Posterior cingulate gyrus (tissue), 11 donors: ENCODE measurements around the gene DENND4A.

Experiments used
- DNase-seq, 10 donors: peaks; one replicate each; pipeline versions ENCODE4 v3.0.0 to v3.0.0-alpha.2; 2020 to 2021; ENCODE audit warnings: mixed read lengths in 3 of 10
- intact Hi-C: fragments of 100-400 bp; cut with DNase I; formaldehyde crosslinking; loops from one replicate; pipeline ENCODE4 v1.15.1; 2023

The DENND4A gene

DNA sequence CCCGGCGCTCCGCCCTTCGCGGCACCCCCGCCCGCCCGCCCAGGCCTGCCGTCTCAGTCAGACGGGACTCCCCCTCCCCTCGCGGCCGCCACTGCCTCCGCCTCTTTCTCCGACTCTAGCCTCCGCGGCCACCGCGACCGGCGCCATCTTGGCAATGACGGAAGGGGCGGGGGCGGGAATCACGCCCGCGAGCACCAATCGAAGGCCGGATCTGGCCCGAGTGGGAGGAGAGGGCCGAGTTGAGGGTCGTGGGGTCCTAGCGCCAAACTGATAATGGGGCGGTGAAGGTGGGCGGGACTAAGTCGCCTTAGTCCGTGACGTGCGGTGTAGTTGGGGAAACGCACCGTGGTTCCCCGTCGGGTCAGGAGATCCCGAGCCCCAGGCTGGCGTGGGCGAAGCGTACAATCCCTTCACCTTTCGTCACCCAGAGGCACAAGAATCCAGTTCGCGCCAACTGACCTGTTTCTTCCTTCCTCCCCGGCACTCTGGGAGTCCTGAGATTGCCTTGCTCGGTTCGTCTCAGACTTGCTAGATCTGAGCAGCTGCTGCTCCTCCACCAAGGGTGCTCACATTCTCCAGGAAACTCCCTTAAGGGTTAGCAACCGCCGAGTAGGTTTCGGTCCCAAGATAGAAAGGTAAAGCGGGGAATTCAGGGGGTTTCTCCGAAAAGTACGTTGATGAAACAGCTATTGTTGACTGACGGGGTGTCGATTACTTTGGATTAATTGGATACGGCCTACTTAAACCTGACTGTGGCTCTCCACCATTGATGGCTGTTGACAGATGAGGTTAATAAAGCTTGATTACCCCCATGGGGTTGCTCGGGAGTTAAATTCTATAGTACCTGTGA lies at the start of gene DENND4A:
Gene DENND4A (minus strand): TSS at position 156 of the 850 bp plus-strand sequence. CDS start 35,843 bp downstream, outside the sequence.
- intact Hi-C loops: loop anchor here (2.0 to 10.0 kb wide), 3 partner anchors 75 to 608 kb away; partner anchors contain the start of genes CLPX, INTS14 and RAB11A
- peak; percentile 96 to 100 (median 98) for DNase-seq

DNA sequence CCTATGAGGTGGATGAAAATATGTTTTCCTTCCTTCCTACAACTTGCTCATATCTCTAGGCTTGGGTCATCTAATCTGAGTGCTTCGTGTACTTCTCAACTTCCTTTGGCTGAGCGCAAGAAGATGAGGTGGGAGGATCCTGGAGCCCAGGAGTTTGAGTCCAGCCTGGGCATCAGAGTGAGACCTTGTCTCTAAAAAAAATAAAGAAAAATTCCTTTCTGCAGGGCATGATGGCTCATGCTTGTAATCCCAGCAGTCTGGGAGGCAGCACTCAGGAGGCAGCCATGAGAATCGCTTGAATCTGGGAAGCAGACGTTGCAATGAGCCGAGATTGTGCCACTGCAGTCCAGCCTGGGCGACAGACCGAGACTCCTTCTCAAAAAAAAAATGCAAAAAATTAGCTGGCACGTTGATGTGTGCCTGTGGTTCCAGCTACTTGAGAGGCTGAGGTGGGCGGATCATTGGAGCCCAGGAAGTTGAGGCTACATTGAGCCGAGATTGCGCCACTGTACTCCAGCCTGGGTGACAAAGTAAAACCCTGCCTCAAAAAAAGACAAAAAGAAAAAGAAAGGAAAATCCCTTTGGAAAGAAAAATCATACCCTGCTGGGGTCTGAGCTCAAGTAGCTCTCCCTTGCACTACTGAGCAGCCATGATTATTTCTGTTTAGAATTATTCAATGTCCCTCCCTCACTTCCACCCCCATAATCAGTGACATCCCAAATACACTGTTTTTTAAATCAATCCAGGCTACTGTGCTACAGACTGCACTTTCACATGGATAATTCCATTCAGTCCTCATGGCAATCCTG lies 49.2 kb upstream of the DENND4A start:
- intact Hi-C loops: no loop called here

DNA sequence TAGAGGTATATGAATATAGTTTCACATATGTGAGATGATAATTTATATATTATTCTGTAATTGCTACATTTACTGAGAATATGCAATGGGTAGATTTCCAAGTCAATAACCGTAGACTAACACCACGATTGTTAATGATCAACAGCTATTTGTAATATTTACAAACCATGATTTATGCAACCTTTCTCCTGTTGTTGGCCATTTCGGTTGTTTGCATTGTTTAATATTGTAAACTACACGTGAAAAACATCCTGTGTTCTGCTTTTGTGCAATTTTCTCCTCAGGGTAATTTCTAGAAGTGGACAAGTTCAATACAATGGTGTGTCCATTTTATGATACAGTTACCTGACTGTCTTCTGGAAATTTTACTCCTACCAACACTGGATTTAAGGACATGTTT lies 47.9 kb upstream of the DENND4A start:
- no peak for DNase-seq
- intact Hi-C loops: no loop called here

More for the DNA sequence above, 49.2 kb upstream of the DENND4A start:
- peak in 1 of 10 donors; percentile 5 for DNase-seq

DNA sequence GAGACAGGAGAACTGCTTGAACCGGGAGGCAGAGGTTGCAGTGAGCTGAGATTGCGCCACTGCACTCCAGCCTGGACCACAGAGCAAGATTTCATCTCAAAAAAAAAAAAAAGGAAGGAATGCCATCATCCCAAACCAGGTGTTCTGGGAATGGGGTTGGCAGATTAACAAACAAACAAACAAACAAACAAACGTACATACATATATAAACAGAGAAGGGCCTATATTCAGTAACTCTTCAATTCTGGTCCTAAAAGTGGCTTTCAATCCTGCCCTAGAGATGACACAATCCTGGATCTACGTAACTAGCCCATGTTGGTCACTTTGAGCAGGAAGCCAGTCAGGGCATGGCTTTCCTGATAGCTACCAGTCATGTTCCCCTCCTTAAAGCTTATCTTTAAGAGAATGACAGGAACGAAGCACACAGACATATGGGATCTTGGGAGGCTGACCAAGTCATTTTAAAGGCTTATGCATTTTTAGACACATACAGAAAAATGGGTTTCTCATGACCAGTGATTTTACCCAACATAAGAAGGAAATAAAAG lies 47.3 kb upstream of the DENND4A start:
- no peak for DNase-seq
- intact Hi-C loops: no loop called here

DNA sequence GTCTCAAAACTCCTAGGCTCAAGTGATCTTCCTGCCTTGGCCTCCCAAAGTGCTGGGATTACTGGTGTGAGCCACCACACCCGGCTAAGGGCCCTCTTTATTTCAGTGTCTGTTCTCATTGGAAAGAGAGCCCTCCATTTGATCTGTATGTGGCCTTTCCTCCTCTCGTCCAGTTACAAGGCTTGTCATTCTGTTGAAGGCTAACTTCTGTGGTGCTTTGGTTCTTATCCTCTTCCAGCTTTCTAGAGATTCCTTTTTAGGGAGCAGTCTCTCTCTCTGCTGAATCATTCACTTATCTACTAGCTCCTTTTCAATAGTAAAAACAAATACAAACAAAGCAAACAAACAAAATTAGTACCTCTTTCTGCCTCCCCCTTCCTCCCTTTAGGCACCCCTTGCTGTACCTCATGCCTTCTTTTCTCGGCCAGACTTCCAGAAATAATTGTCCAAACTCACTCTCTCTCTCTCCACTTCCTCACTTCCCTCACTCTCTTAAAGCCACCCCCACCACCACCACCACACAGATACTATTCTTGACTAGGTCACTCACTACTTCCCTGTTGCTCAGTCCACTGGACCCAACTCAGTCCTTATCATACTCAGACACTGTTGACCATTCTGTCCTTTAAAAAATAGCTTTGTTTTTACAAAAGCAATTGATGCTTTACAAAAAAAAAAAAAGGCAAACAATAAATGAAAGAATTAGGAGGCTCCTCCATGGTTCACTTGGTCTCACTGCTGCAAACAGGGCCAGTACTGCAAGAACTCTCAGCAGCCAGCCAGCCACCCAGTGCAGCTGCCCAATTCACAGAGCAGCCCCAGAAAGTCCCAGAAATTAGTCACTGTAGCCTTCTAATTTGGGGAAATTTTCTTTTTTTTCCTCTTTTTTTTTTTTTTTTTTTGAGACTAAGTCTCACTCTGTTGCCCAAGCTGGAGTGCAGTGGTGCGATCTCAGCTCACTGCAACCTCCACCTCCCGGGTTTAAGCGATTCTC lies 45.5 kb upstream of the DENND4A start:
- intact Hi-C loops: no loop called here
- no peak for DNase-seq

DNA sequence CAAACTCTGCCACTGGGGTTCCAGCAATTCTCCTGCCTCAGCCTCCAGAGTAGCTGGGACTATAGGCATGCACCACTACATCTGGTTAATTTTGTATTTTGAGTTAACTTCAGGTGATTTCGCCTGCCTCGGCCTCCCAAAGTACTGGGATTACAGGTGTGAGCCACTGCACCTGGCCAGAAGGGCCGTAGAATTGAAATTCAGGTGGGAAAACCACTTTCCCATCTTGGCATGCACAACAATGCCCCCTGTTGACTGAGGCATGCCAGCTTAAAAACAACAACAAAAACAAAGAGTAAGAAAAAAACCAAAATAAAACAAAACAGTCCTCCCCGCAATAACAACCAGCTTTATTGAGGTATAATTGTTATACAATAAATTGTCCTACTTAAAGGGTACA lies 44.6 kb upstream of the DENND4A start:
- no peak for DNase-seq
- intact Hi-C loops: no loop called here

DNA sequence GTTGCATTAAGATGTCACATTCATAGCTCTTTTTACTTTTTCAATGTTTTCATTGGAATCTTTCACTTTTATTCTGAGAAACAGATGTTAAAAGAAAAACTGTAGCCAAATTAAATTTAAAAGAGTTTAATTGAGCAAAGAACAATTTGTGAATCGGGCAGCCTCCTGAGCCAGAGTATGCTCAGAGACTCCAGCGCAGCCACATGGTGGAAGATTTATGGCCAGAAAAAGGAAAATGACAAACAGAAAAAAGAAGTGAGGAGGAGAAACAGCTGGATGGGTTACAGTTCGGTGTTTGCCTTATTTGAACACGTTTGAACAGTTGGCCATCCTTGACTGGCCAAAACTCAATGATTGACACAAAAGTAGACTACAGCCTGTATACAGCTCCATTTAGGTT lies 43.4 kb upstream of the DENND4A start:
- DNase-seq: no peak
- intact Hi-C loops: no loop called here

DNA sequence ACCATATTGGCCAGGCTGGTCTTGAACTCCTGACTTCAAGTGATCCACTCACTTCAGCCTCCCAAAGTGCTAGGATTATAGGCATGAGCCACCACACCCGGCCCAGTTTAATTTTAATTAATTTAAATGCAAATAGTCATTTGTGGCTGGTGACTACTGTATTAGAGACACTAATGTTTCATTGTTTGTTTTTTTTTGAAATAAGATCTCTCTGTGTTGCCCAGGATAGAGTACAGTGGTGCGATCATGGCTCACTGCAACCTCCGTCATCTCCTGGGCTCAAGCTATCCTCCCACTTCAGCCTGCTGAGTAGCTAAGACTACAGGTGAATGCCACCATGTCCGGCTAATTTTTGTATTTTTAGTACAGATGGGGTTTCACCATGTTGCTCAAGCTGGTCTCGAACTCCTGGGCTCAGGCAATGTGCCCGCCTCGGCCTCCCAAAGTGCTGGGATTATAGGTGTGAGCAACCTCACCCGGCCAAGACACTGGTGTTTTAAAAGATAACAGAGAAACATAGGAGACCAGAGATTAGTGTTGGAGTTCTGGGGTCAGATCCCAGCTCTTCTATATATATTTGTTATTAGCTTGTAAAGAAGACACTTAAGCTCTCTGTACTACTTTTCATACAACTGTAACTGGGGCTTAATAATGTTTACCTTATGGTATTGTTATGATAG lies 42.6 kb upstream of the DENND4A start:
- intact Hi-C loops: no loop called here
- DNase-seq: no peak

DNA sequence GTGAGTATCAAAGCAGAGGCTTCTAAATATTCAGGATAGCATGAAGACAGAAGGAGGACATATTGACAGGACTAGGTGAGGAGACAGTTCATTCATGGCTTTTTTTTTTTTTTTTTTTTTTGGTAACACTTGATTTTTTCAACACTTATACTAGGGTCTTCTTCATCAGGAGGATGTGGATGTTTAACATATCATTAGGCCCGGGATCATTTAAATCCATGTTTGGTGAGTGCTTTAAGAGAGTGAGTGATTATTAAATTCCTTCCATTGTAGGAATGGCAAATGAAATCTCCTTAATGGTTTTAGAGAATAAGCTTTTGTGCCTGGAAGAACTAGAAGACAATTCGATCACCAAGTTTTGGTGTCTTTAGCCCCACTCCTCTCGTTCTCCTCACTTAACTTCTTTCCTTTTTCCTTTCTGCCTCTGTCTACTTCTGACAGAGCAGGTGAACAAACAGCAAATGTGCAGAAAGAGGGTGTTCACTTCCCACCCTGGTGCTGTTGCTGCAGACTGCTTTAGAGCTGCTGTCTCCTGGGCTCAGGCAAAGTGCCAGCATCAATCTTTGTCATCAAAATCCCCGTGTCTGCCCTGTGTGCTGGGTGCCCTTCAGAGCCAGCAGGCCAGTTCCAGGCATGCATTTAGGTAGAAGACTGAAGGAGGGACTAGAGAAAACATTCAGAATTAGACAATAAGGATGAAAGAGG lies 41.6 kb upstream of the DENND4A start:
- intact Hi-C loops: no loop called here
- DNase-seq: no peak

DNA sequence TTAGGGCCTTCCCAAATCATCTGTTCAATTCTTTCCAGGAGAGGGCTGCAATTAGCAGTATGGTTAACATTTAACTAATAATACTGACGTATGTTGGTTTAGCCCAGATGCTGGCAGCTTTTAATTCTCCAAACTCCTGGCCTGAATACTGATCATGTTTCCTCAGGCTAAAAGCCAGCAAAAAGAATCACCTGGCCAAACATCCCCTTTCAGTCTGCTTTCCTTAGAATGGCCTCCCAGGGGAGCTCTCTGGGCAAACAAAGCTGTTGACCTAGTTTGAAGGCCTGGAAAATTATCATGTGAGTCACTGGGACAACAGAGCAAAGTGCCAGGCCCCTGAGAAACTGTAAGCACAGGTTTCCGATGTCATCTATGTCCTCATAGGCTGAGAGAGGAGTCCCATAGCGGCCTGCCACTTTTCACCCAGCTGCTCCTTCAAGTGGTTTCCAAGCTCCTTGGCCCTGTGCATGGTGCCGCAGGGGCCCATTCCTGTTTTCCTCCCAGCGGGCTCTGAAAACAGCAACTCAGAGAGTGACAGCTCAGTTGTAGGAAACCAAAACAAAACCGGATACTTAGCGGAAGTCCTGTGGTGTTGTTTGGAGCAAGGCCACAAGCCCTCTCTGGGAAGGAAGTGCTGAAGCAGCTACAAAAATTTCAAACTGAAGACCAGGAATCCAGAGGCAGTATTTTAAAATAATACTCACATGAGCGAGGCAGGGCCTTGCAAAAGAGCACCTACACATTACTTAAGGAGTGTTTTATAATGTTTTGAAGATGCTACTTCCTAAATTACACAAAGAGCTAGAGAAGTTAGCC lies 40.7 kb upstream of the DENND4A start:
- DNase-seq: peak; percentile 31 to 94 (median 51)
- intact Hi-C loops: no loop called here

DNA sequence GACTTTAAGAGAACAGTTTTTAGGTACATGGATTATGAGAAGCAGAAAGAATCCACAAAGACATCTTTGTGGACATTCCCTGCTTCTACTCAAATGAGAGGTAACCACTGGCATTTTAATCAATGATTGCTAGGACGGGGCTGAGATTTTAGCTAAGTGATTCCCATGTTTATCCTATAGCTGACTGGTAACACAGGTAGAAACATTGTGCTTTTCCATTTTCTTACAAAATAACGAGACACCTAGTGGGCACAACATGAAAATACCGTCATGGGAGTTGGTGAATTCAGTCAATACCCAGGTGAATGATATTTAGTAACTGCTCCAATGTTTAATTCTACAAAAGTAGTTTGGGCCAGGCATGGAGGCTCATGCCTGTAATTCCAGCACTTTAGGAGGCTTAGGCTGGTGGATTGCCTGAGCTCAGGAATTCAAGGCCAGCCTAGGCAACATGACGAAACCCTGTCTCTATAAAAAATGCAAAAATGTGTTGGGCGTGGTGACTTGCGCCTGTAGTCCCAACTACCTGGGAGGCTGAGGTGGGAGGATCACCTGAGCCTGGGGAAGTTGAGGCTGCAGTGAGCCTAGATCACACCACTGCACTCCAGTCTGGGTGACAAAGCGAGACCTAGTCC lies 37.2 kb upstream of the DENND4A start:
- intact Hi-C loops: no loop called here
- DNase-seq: no peak

DNA sequence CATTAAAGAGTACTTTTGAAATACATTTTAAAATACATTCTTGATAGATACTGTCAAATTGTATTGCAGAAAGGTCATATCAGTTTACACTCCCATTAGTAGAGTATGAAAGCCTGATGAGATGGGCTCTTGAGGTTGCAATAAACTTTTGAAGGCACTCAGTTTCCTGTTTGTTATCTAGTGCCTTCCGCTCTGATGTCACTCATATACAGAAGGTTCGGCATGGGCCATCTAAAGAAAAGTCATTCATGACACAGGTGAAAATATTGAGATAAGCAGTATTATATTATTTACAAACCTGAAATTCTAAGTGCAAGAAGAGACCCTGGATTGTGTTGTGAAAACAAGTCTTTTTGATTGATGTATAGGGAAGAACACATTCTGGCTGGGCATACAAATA lies 36.5 kb upstream of the DENND4A start:
- DNase-seq: no peak
- intact Hi-C loops: no loop called here

DNA sequence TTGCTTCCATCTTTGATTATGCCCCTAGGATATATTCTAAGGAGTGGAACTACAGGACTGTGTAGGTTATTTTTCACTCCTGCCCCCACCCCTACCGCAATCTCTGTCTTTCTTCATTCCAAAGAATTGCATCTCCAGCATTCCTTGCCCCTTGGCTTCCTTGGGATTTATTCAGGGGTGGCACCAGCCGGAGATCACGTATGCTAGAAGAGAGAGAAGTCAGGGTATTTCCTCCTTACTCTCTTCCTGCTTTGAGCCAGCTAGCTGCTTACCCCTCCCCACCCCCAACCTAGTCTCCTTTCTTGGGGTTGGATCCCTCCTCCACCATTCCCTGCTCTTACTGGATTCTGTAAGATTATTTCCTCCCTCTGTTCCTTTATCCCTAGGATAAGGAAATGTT lies 35.0 kb upstream of the DENND4A start:
- no peak for DNase-seq
- intact Hi-C loops: no loop called here

DNA sequence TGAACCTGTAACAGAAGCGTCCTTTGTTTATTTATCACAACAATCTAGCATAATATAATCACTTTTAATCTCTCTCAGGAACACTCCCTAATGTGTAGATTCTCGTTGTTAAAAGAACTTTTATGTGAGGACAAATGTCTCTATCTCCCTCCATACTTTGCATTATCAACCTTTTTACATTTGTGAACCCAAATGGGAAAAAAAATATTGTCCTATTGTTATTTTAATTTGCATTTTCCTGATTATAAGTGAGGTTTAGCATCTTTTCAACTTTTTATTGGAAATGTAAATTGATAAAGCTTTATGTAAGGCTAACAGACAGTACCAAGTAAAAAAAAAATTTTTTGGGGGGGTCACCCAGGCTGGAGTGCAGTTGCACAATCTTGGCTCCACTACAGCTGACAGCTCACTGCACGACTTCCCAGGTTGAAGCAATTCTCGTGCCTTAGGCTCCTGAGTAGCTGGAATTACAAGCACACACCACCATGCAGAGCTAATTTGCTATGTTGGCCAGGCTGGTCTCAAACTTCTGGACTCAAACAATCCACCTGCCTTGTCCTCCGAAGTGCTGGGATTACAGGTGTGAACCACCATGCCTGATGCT lies 33.0 kb upstream of the DENND4A start:
- intact Hi-C loops: no loop called here
- DNase-seq: no peak

DNA sequence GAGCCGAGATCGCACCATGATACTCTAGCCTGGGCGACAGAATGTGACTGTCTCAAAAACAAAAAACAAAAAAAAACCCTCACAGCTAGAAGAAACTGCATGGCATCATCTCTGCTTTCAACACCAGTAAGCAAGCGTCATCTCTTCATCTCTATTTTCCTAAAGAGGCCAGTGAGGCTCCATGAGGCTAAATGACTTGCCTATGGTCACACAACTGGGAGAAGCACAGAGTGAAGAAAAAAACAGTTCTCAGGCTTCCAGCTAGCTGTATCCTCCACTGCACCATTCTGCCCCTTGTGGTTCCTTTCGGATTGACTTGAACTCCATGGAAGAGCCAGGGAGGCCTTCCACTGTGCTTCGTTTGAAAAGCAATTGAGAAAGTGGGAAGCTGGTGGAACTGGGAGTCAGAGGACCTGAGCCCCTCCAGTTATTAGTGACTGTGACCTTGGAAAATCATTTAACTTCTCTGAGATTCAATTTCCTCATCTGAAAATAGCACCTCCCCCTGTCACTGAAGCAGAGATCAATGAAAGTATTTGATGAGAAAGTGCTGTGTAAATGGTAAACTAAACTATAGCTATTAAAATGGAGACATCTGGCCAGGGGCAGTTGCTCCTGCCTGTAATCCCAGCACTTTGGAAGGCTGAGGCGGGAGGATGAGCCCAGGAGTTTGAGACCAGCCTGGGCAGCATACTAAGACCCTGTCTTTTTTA lies 32.1 kb upstream of the DENND4A start:
- intact Hi-C loops: no loop called here

DNA sequence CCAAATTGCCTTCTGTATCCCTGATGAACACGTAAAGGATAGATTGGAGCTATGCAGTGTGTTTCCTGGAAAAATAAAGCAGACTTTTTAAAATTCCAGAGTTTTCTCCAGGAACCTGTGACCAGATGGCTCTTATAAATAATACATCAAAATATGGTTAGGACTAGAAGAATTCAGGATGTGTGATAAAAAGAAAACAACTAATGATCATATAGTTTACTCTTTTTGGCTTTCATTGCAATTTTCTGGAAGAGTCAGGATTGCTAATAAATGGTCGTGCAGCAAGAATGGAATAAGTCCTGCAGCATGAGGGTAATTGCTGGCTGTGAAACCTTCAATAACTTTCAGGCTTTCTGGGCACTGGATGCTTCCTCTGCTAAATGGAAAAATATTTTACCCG lies 30.2 kb upstream of the DENND4A start:
- intact Hi-C loops: no loop called here

More for the DNA sequence above, 32.1 kb upstream of the DENND4A start:
- peak in 4 of 10 donors; percentile 11 to 43 (median 29) for DNase-seq

More for the DNA sequence above, 30.2 kb upstream of the DENND4A start:
- no peak for DNase-seq
